T-helper 2 cell treated with Interferon-gamma antibody and Interleukin-4, amounts not matched to agents 5 μg/mL and 100 μg/mL, for 36 hours (primary cell): ENCODE results near the gene PHACTR1.

Experiments used
- DNase-seq: peaks from one replicate; pipeline ENCODE4 v3.0.0; 2021; ENCODE audit warnings: low spot score
- H3K27ac Mint-ChIP-seq: one replicate; pipeline ENCODE4 v1.8.0; 2021; ENCODE audit warnings: mild to moderate bottlenecking, mixed read lengths
- H3K27me3 Mint-ChIP-seq: one replicate; pipeline ENCODE4 v1.8.0; 2021; ENCODE audit warnings: low read depth, mixed read lengths
- H3K36me3 Mint-ChIP-seq: one replicate; pipeline ENCODE4 v1.8.0; 2021; ENCODE audit warnings: low read depth, mixed read lengths
- H3K4me1 Mint-ChIP-seq: one replicate; pipeline ENCODE4 v1.8.0; 2021; ENCODE audit warnings: low read depth, mixed read lengths
- H3K4me3 Mint-ChIP-seq: one replicate; pipeline ENCODE4 v1.8.0; 2022; ENCODE audit warnings: mild to moderate bottlenecking, moderate library complexity, mixed read lengths
- H3K9me3 Mint-ChIP-seq: one replicate; pipeline ENCODE4 v1.8.0; 2021; ENCODE audit warnings: mixed read lengths

PHACTR1 gene

GRCh38 chr6:13280254-13280653 is 563.7 kb downstream of the PHACTR1 start:
- Mint-ChIP-seq H3K27me3 (no peaks in the 10 kb centered on the region), H3K36me3 (no peaks in the 10 kb centered on the region), H3K9me3 (no peaks in the 10 kb centered on the region), H3K4me1 (no peaks in the 10 kb centered on the region), H3K4me3 (no peak overlapping the region), H3K27ac (no peak overlapping the region)
- DNase-seq, result no peak

DNA sequence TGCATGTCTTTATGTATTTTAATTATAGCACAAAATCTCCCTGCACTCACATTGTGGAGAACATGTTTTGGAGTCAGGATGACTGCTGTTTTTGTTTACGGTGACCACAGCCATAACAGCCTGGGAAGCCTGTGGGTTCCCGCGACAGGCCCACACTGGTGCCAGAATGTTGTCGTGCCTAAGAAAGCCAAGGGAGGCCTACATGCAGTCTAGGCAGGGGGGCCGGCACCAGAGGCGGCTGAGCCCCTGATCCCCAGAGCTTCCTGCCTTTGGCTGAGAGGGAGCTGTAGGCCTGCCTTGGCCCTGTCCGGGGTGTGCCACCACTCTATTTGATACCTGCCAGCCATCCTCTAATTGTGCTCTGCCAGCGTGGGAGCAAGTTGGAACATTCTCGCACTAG is 565.1 kb downstream of the PHACTR1 start:
- peaks cover 4% of the 10 kb centered on the region for H3K36me3 Mint-ChIP-seq
- no peak for DNase-seq
- H3K27ac Mint-ChIP-seq, result no peak overlapping the region
- no peak overlapping the region for H3K4me3 Mint-ChIP-seq
- H3K9me3 Mint-ChIP-seq, result peaks cover 13% of the 10 kb centered on the region
- H3K4me1 Mint-ChIP-seq, result no peaks in the 10 kb centered on the region
- H3K27me3 Mint-ChIP-seq, result no peaks in the 10 kb centered on the region

- no peaks in the 10 kb centered on the region for H3K27me3 Mint-ChIP-seq
Measured at GRCh38 chr6:13282393-13283069, 566.0 kb downstream of the PHACTR1 start.

DNA sequence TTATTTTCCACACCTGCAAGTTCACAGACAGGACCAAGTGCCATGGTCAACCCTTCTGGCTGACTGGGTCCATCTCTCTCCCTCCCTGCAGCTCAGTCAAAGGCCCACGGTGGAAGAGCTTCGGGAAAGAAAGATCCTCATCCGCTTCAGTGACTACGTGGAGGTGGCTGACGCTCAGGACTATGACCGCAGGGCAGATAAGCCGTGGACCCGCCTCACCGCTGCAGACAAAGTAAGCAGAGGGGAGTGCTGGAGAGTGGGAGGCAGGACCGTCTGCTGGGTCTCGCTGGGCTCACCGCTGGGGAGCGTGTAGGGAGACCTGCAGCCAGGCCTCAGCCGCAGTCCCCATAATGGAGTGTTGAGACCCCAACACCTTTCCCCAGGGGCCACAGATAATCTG is 566.8 kb downstream of the PHACTR1 start:
- H3K27ac Mint-ChIP-seq, result no peak overlapping the region
- H3K9me3 Mint-ChIP-seq, result peaks cover 25% of the 10 kb centered on the region
- peaks cover 14% of the 10 kb centered on the region for H3K36me3 Mint-ChIP-seq
- H3K4me1 Mint-ChIP-seq, result no peaks in the 10 kb centered on the region
- H3K27me3 Mint-ChIP-seq, result no peaks in the 10 kb centered on the region
- DNase-seq, result no peak
- no peak overlapping the region for H3K4me3 Mint-ChIP-seq

More at GRCh38 chr6:13282393-13283069, 566.0 kb downstream of the PHACTR1 start:
- Mint-ChIP-seq H3K36me3 (peaks cover 11% of the 10 kb centered on the region), H3K9me3 (peaks cover 21% of the 10 kb centered on the region), H3K4me3 (no peak overlapping the region), H3K27ac (no peak overlapping the region), H3K4me1 (no peaks in the 10 kb centered on the region)
- no peak for DNase-seq

- Mint-ChIP-seq H3K36me3 (peaks cover 24% of the 10 kb centered on the region), H3K4me1 (no peaks in the 10 kb centered on the region), H3K4me3 (no peak overlapping the region), H3K9me3 (peaks cover 27% of the 10 kb centered on the region), H3K27me3 (no peaks in the 10 kb centered on the region), H3K27ac (no peak overlapping the region)
- DNase-seq, result no peak
Measured at GRCh38 chr6:13284646-13285045, 568.1 kb downstream of the PHACTR1 start.

DNA sequence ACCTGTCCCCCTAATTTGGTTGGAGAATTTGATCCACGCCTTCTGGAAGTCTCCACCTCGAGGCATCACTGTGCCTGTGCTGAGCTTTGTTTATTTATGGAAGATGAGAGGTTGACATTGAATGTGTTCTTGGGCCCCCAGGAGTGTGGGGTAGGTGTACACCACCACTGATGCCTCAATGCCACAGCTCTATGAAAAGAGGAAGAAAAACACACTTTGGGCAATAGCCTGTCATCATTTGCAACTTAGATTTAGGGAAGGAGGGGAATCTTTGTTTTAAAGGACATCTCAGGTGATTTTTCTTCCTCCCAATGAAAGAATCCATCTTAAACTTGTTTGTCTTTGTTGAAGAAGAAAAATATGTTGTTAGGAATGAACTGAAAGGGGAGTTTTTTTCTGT is 569.1 kb downstream of the PHACTR1 start:
- DNase-seq, result no peak
- Mint-ChIP-seq H3K4me1 (no peaks in the 10 kb centered on the region), H3K27me3 (no peaks in the 10 kb centered on the region), H3K4me3 (no peak overlapping the region), H3K27ac (no peak overlapping the region), H3K9me3 (peaks cover 32% of the 10 kb centered on the region), H3K36me3 (peaks cover 32% of the 10 kb centered on the region)

DNA sequence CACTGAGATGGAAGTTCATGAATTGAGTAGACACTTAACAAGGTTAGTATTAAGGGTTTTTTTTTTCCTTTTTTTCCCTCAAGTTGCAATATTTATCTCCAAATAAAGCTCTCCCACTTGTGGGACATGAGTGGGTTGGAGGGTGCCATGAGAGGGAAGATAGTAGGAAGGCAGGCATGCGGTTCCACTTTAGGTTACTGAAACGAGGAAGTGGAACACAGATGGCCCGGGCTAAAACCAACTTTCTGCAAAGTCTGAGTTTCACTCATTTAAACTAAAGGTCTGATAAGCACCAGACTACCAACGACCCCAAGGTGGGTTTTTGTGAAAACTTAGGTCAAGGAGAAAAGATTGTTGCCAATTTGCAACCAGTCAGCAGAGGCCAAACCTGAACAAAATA is 569.6 kb downstream of the PHACTR1 start:
- Mint-ChIP-seq H3K36me3 (peaks cover 34% of the 10 kb centered on the region), H3K27me3 (no peaks in the 10 kb centered on the region), H3K27ac (no peak overlapping the region), H3K4me3 (no peak overlapping the region), H3K4me1 (no peaks in the 10 kb centered on the region), H3K9me3 (peaks cover 32% of the 10 kb centered on the region)
- no peak for DNase-seq

- Mint-ChIP-seq H3K27me3 (no peaks in the 10 kb centered on the region), H3K27ac (no peak overlapping the region), H3K4me3 (no peak overlapping the region), H3K36me3 (peaks cover 38% of the 10 kb centered on the region), H3K4me1 (no peaks in the 10 kb centered on the region), H3K9me3 (peaks cover 32% of the 10 kb centered on the region)
- DNase-seq, result no peak
Measured at GRCh38 chr6:13287104-13287503, 570.5 kb downstream of the PHACTR1 start.

- no peak for DNase-seq
- H3K36me3 Mint-ChIP-seq, result peaks cover 48% of the 10 kb centered on the region
Measured at GRCh38 chr6:13288481-13288880, 571.9 kb downstream of the PHACTR1 start.

GRCh38 chr6:13288969-13289391 is 572.4 kb downstream of the PHACTR1 start:
- H3K36me3 Mint-ChIP-seq, result peaks cover 53% of the 10 kb centered on the region
- no peak for DNase-seq
- no peaks in the 10 kb centered on the region for H3K4me1 Mint-ChIP-seq
- peaks cover 32% of the 10 kb centered on the region for H3K9me3 Mint-ChIP-seq
- no peaks in the 10 kb centered on the region for H3K27me3 Mint-ChIP-seq
- H3K4me3 Mint-ChIP-seq, result no peak overlapping the region
- H3K27ac Mint-ChIP-seq, result no peak overlapping the region

More at GRCh38 chr6:13288481-13288880, 571.9 kb downstream of the PHACTR1 start:
- H3K4me1 Mint-ChIP-seq, result no peaks in the 10 kb centered on the region
- H3K9me3 Mint-ChIP-seq, result peaks cover 32% of the 10 kb centered on the region
- no peak overlapping the region for H3K4me3 Mint-ChIP-seq
- H3K27me3 Mint-ChIP-seq, result no peaks in the 10 kb centered on the region
- H3K27ac Mint-ChIP-seq, result no peak overlapping the region

DNA sequence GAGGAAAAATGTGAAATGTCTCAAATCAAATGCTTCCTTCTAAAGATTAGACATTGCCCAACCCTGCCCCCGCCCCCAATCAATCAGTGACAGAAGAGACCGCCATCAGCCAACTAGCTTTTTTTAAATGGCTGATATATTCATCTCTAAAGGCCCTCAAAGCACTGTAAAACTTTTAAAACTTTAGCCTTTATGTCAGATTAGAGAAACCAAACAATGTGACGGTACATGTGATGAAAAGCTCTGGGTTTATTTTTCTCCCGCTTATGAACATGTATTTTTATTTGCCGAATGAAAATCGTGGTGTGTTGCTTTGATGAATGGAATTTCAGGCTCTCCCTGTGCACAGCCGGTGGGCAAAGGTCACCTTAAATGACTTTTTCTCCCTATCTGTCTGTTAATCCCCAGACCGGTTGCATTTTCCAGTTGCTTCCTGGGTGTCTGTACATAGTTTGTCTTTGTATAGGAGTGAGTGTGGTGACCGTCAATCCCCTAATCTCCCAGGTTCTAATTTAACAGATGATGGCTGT is 573.3 kb downstream of the PHACTR1 start:
- Mint-ChIP-seq H3K9me3 (peaks cover 32% of the 10 kb centered on the region), H3K4me1 (no peaks in the 10 kb centered on the region), H3K27me3 (no peaks in the 10 kb centered on the region), H3K4me3 (no peak overlapping the region), H3K36me3 (peaks cover 62% of the 10 kb centered on the region), H3K27ac (no peak overlapping the region)
- no peak for DNase-seq

DNA sequence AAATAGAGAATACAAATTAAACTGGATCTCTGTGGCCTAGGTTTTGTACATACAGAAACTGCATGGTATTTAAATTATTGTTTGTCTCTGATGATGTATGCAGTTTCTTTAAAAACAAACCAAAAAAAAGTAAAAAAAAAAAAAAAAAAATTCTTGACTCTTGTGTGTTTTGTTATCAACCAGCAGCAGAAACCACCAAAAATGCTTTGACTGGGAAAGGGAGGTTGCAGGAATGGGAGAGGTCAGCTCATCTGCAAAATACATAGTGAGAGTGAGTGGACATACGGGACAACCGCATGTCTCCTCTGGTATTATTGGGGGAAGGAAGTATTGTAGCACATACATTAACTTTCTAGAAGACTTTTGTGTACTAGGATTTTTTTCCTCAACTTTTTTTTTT is 573.8 kb downstream of the PHACTR1 start:
- Mint-ChIP-seq H3K9me3 (peaks cover 32% of the 10 kb centered on the region), H3K4me1 (no peaks in the 10 kb centered on the region), H3K27me3 (no peaks in the 10 kb centered on the region), H3K4me3 (no peak overlapping the region), H3K36me3 (peaks cover 67% of the 10 kb centered on the region), H3K27ac (no peak overlapping the region)
- no peak for DNase-seq

DNA sequence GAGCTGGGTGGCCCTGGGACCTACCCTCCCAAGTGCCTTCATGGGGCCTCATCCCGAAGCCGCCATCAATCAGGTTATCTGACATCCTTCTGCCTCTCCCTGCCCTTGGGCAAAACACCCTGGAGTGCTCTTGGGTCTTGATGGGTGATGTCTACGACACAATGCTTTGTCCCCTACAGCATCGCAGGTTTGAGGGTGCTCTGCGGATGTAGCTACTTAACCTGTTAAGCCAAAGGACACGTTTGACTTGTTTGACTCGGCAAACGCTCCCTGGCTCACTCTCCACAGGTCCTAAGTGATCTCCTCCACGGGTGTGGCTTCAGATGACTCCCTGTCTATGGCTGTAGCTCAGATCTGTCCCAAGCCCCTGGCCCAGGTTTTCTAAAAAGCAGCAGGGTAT is 576.2 kb downstream of the PHACTR1 start:
- Mint-ChIP-seq H3K27ac (no peak overlapping the region), H3K4me3 (no peak overlapping the region), H3K27me3 (no peaks in the 10 kb centered on the region), H3K36me3 (peaks cover 56% of the 10 kb centered on the region), H3K4me1 (no peaks in the 10 kb centered on the region), H3K9me3 (peaks cover 11% of the 10 kb centered on the region)
- no peak for DNase-seq

- H3K9me3 Mint-ChIP-seq, result peaks cover 5% of the 10 kb centered on the region
- no peaks in the 10 kb centered on the region for H3K4me1 Mint-ChIP-seq
- H3K27ac Mint-ChIP-seq, result no peak overlapping the region
- DNase-seq, result no peak
- H3K4me3 Mint-ChIP-seq, result no peak overlapping the region
- H3K36me3 Mint-ChIP-seq, result peaks cover 44% of the 10 kb centered on the region
- no peaks in the 10 kb centered on the region for H3K27me3 Mint-ChIP-seq
Measured at GRCh38 chr6:13294499-13295069, 578.0 kb downstream of the PHACTR1 start.
